ENCODE measurements around the gene ZCCHC7.

DNA sequence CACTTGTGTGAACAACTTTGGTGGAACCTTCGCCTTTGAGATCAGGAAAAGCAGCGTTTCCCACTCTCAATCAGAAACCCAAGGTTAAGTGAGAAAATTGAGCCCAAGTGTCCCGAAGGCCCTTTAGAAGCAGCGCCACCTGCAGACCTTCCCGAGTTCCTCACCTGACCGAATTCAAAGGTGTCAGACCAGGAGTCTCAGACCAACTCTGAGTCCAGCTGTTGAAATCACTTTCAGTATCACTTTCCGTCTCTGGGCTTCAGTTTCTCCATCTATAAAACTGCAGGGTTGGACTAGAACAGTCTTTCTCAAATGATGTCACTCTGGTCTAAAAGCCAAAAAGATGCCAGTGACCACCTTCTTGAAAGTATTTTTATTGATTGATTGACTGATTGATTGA lies 270.4 kb downstream of the ZCCHC7 start:
- TF ChIP-seq, protein P1, sequence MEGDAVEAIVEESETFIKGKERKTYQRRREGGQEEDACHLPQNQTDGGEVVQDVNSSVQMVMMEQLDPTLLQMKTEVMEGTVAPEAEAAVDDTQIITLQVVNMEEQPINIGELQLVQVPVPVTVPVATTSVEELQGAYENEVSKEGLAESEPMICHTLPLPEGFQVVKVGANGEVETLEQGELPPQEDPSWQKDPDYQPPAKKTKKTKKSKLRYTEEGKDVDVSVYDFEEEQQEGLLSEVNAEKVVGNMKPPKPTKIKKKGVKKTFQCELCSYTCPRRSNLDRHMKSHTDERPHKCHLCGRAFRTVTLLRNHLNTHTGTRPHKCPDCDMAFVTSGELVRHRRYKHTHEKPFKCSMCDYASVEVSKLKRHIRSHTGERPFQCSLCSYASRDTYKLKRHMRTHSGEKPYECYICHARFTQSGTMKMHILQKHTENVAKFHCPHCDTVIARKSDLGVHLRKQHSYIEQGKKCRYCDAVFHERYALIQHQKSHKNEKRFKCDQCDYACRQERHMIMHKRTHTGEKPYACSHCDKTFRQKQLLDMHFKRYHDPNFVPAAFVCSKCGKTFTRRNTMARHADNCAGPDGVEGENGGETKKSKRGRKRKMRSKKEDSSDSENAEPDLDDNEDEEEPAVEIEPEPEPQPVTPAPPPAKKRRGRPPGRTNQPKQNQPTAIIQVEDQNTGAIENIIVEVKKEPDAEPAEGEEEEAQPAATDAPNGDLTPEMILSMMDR (conservative IDR thresholded peaks at IDR 0.05; ENCODE audit: low read length), result peak; percentile 59
- TF ChIP-seq EZH2phosphoT487 (IDR thresholded peaks at IDR 0.05; ENCODE audit: borderline replicate concordance), result no peak

All from Loucy (cell line).